Measurements from ENCODE around the gene BCL11A.
A peak's percentile ranks its signal among the peaks of the same experiment; 100 is the strongest.

BCL11A gene

GRCh38 chr2:60484133-60484645 is 69.3 kb downstream of the BCL11A start:
- peak; percentile 66 for DNase-seq (ENCODE audit: low spot score)

GRCh38 chr2:60483401-60483800 is 70.1 kb downstream of the BCL11A start:
- no peak for DNase-seq (ENCODE audit: low spot score)

- no peak for DNase-seq (ENCODE audit: low spot score)
These were observed 71.2 kb downstream of the BCL11A start for GRCh38 chr2:60482222-60482621.

DNA sequence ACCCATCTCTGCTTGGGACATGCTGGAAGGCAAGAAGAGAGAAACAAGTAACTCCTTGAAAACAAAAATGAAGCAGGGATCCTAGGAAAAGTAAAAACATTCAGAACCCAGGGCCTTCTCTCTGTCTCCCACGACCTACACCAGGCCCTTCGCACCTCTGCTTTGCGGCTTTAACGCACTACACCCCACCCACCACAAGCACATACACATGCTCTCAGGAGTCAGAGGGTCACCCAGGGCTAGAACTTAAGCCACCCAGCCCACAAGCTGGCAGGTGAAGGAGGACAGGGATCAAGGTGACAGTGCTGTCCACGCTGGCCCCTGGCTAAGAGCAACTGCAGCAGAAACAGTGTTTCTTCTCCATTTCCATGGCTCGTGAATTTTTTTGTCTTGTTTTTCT is 72.2 kb downstream of the BCL11A start:
- no peak for DNase-seq (ENCODE audit: low spot score)

- DNase-seq (ENCODE audit: low spot score), result no peak
These were observed 73.2 kb downstream of the BCL11A start for GRCh38 chr2:60480089-60480773.

DNA sequence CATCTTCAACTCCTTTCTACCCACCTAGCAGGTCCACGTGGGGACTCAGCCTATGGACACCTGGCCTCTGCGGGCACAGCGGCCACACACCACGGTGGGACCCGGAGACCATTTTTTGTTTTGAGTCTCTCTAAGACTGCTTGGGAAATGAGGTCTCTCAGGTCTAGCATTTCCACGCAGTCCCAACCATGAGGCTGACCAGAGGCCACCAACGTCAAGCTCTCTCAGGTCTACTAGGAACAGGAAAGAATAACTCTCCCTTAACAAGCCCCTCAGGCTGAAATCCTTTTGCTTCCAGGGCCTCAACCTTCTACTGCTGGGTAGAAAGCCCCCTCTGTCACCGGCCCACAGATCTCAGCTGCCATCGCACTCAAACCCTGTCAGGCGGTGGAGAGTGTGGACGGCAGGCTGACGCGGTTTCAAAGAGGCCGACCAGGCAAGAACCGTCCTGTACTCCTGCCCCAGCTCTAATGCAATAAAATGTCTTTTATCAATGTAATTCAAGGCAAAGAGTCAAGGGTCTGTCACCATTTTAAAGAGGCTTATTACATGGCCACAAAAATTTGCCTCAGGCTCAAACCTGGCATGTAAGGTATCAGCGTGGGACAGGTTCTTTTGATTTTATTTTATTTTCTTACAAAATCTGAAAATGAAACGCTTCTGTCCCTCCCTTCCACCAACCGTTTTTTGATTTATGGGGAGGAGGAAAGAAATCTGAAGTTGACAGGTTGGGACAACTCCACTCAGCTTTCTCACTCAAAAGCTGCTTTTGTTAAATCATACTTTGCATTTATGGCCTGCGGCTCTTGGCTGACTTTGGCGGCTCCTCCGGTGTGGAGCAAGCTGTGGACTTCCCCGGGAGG is 74.0 kb downstream of the BCL11A start:
- no peak for DNase-seq (ENCODE audit: low spot score)

- no peak for DNase-seq (ENCODE audit: low spot score)
These were observed 74.8 kb downstream of the BCL11A start for GRCh38 chr2:60478660-60479059.

GRCh38 chr2:60476206-60476954 is 77.1 kb downstream of the BCL11A start:
- DNase-seq (ENCODE audit: low spot score), result no peak

- DNase-seq (ENCODE audit: low spot score), result no peak
These were observed 78.2 kb downstream of the BCL11A start for GRCh38 chr2:60475123-60475830.

DNA sequence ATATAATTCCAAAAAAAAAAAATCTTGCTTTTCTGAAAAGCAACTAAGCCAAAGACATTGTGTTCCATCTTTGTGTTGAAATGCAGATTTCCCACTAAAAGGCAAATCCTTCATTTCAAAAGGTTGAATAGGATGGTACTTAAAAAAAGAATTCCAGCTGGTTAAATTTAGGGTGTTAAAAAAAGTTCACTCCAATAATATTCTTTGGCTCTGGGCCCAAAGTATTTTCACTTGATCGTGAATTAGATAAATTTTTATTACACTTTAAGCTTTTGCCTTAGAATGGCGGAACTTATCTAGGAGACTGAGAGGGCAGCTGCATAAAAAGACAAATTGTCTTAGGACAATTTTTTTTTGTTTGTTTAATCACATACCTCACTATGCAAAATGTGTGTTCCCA is 79.2 kb downstream of the BCL11A start:
- no peak for DNase-seq (ENCODE audit: low spot score)

DNA sequence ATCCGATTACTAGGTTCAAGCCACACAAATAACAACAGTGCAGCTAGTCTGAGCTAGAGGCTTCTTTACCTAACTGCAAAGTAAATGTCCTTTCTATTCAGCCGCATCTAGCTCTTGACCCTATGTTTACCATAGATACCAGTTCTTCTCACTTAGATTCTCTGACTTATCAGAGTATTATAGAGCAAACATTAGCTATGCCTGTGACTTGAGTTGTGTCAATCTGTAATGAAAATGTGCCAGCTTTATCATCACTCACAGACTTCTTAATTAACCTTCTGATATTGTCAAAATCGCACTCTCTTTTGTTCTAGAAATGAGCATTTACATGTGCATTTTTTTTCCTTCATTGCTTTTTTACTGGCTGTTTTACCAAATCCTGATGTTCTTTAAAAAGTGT is 79.9 kb downstream of the BCL11A start:
- DNase-seq (ENCODE audit: low spot score), result no peak

- no peak for DNase-seq (ENCODE audit: low spot score)
These were observed 80.7 kb downstream of the BCL11A start for GRCh38 chr2:60472663-60473289.

GRCh38 chr2:60472041-60472440 is 81.4 kb downstream of the BCL11A start:
- DNase-seq (ENCODE audit: low spot score), result no peak

GRCh38 chr2:60470340-60470739 is 83.1 kb downstream of the BCL11A start:
- DNase-seq (ENCODE audit: low spot score), result no peak

- no peak for DNase-seq (ENCODE audit: low spot score)
These were observed 83.7 kb downstream of the BCL11A start for GRCh38 chr2:60469536-60470317.

DNA sequence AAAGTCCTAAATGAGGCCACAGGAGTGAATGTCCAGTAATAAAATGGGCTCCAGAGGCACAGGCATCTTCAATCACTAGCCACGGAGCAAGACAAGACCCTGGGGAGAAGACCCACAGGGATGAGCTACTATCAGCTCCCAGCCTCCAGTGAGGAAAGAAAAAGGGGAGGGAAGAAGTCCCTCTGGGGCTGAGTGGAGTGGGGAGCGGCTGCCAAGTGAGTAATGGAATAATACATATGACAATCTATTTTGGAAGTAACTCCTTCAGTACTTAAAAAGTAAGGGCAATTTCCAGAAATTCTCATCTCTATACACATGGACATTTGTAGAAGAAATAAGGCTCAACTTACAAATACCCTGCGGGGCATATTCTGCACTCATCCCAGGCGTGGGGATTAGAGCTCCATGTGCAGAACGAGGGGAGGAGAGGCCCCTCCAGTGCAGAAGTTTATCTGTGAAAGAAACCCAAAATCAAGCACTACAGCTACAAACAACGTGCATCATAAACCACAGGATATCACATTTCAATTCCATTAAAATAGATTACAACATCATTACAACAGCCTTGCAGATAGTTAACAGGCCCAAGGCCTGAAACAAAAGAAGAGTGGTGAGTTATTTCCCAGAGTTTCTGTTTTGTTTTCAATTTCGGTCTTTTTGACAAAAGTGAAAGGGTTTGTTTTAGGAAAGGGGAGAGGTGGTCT is 84.9 kb downstream of the BCL11A start:
- DNase-seq (ENCODE audit: low spot score), result no peak

DNA sequence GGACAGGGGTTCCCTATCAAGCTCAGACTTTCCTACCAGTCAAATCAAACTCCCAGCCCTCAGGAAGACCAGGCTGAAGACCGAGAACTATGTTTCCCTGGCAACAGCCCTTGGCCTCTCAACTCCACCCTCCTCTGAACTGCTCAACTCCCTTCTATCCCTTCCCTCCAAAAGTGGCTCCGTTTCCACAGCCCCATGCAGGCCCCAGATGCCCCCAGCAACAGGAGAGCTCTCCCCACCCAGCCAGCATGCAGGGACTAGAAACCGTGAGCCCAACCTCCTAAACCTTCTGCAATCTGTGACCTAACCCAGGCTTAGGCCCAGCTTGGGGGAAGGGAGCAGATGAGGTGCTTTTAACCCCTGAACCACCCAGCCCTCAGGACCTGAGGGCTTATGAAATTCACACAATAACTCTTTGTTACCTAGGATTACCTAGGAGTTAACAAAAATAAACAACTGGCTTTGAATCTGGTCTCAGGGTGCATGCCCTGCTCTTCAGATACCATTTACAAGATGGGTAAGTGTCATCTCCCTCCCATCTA is 87.2 kb downstream of the BCL11A start:
- DNase-seq (ENCODE audit: low spot score), result no peak

DNA sequence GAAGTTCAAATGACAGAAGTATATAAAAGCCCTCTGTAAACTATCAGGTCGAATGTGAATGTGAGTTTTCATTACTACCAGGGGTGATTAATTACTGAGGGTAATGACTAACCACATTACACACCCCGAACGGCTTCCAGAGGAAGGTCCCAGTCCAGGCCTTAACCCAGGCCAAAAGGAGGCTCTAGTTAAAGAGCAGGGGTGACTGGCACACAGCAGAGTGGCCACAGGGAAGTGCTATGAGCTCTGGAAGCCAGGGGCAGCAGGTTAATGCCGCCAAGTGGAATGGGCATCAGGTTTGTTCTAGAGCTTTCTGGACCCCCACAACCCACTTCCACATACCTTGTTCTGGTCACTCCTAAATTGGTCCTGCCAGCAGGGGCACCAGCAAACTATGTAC is 87.7 kb downstream of the BCL11A start:
- DNase-seq (ENCODE audit: low spot score), result no peak

- no peak for DNase-seq (ENCODE audit: low spot score)
These were observed 90.2 kb downstream of the BCL11A start for GRCh38 chr2:60463249-60463648.

Data from germinal center (tissue), 1 donor.